ENCODE measurements around the gene TIGD6. TPM values are rescaled to one million over a fixed set of nuclear protein-coding genes. Genes with fewer than 3 reads are reported as not detected.
A peak's percentile ranks its signal among the peaks of the same experiment; 100 is the strongest.

The TIGD6 gene
- total RNA-seq, 2 donors from 2014 or later, result 2.1 to 3.0 TPM

DNA sequence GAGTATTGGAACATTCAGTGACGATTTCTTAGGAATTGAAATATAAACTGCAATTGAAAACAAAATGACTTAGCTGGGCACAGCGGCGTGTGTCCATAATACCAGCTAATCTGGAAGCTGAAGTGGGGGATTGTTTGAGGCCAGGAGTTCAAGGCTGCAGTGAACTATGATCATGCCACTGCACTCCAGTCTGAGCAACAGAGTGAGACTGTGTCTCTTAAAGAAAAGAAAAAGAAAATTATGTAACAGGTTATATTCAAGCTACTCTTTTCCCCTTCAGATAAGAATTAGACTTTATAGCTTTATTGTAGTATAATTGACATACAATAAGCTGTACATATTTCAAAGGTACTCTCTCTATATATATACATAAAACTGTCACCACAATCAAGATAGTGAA lies 33.5 kb downstream of the TIGD6 start:
- DNase-seq, result no peak
- Histone ChIP-seq H3K4me3 (no peak overlapping the region), H3K4me1 (peaks cover under 1% of the 10 kb centered on the region), H3K9me3 (no peaks in the 10 kb centered on the region), H3K27ac (no peak overlapping the region), H3K36me3 (replicated peaks in 1 of 2; ENCODE audit: insufficient read depth in 1 of 2, low read depth in 2 of 2) (no peaks in the 10 kb centered on the region), H3K27me3 (no peaks in the 10 kb centered on the region)
- intact Hi-C loops (cut with DNase I), result no loop called here
- no peak for ATAC-seq
- WGBS, 2 donors, result 58 to 64% methylated on average over 3 of the region's 3 CpGs
- TF ChIP-seq, protein P1, sequence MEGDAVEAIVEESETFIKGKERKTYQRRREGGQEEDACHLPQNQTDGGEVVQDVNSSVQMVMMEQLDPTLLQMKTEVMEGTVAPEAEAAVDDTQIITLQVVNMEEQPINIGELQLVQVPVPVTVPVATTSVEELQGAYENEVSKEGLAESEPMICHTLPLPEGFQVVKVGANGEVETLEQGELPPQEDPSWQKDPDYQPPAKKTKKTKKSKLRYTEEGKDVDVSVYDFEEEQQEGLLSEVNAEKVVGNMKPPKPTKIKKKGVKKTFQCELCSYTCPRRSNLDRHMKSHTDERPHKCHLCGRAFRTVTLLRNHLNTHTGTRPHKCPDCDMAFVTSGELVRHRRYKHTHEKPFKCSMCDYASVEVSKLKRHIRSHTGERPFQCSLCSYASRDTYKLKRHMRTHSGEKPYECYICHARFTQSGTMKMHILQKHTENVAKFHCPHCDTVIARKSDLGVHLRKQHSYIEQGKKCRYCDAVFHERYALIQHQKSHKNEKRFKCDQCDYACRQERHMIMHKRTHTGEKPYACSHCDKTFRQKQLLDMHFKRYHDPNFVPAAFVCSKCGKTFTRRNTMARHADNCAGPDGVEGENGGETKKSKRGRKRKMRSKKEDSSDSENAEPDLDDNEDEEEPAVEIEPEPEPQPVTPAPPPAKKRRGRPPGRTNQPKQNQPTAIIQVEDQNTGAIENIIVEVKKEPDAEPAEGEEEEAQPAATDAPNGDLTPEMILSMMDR (IDR thresholded peaks at IDR 0.05), result no peak
- TF ChIP-seq POLR2A (IDR thresholded peaks at IDR 0.05), result no peak

DNA sequence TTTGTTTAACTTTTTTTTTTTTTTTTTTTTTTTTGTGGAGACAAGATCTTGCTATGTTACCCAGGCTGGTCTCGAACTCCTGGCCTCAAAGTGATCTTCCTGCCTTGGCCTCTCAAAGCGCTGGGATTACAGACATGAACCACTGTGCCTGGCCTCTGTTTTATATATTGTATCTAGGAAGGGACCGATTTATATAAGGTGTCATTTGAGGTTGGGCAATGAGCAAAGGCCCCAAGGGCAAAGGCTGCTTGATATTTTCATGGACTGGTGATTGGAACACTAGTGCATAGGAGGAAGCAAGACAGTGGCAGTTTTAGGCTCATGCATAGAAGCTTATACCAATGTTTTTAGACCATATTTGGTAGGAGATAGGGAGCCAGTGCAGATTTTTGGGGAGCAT lies 36.7 kb downstream of the TIGD6 start:
- Histone ChIP-seq H3K9me3 (no peaks in the 10 kb centered on the region), H3K36me3 (replicated peaks in 1 of 2; ENCODE audit: insufficient read depth in 1 of 2, low read depth in 2 of 2) (no peaks in the 10 kb centered on the region), H3K4me3 (no peak overlapping the region), H3K27ac (no peak overlapping the region), H3K4me1 (peaks cover 18% of the 10 kb centered on the region), H3K27me3 (no peaks in the 10 kb centered on the region)
- intact Hi-C loops (cut with DNase I), result no loop called here
- no peak for DNase-seq
- no peak for ATAC-seq
- 90 to 100% methylated on average over 3 of the region's 3 CpGs for WGBS, 2 donors
- TF ChIP-seq POLR2A (IDR thresholded peaks at IDR 0.05), result no peak
- TF ChIP-seq, protein P1 (IDR thresholded peaks at IDR 0.05), result no peak

DNA sequence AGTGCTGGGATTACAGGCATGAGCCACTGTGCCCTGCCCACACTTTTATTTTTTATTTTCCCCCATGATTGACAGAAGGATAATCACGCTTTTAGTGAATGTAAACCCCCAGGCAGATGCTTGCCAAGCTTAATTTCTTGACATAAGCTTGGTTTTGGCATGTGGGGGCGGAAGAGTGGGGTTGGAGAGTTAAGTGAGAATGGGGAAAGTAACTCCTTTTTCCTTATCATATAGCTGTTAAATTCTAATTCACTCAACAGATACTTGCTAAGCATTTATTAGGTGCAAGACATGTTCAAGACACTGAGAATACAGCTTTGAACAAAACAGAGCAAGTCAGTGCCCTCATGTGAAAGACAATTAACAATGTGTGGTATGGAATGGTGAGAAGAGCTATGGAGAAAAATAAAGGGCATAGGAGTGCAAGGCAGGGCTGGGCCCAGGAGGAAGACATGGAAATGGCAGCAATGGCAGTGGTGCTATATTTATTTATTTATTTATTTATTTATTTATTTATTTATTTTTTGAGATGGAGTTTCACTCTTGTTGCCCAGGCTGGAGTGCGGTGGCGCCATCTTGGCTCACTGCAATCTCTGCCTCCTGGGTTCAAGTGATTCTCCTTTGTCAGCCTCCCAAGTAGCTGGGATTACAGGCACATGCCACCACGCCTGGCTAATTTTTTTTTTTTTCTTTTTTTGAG lies 37.7 kb downstream of the TIGD6 start:
- no peak for DNase-seq
- H3K27me3 ChIP-seq, result no peaks in the 10 kb centered on the region
- no peak overlapping the region for H3K27ac ChIP-seq
- no peaks in the 10 kb centered on the region for H3K9me3 ChIP-seq
- WGBS, 2 donors, result 90 to 92% methylated on average over 5 of the region's 5 CpGs
- peaks cover 18% of the 10 kb centered on the region for H3K4me1 ChIP-seq
- H3K36me3 ChIP-seq (replicated peaks in 1 of 2; ENCODE audit: insufficient read depth in 1 of 2, low read depth in 2 of 2), result no peaks in the 10 kb centered on the region
- intact Hi-C loops (cut with DNase I), result no loop called here
- no peak overlapping the region for H3K4me3 ChIP-seq
- no peak for ATAC-seq
- TF ChIP-seq, protein P1 (IDR thresholded peaks at IDR 0.05), result no peak
- no peak for TF ChIP-seq POLR2A (IDR thresholded peaks at IDR 0.05)

DNA sequence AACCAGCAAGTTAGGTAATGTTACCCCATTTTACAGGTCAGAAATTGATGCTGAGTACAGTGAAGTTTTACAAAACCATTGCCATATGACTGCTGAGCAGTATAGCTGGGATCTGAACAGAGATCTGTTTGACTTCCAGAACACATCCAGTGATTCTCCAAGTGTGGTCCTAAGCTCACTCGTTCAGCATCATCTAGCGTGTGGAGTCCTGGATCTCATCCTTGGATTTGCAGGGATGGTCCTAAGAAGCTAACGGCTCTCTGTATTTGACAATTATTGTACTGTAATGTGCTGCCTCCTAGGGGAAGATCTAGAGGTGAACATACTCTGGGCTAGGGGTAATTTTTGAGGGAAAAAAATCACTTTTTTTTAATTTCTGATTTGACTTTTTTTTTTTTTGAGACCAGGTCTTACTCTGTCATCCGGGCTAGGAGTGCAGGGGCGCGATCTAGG lies 38.5 kb downstream of the TIGD6 start:
- Histone ChIP-seq H3K27me3 (no peaks in the 10 kb centered on the region), H3K4me1 (peaks cover 18% of the 10 kb centered on the region), H3K9me3 (no peaks in the 10 kb centered on the region), H3K36me3 (replicated peaks in 1 of 2; ENCODE audit: insufficient read depth in 1 of 2, low read depth in 2 of 2) (no peaks in the 10 kb centered on the region), H3K27ac (no peak overlapping the region), H3K4me3 (no peak overlapping the region)
- TF ChIP-seq POLR2A (IDR thresholded peaks at IDR 0.05), result no peak
- TF ChIP-seq, protein P1 (IDR thresholded peaks at IDR 0.05), result peak in 5 of 7 experiments; percentile 20 to 35 (median 24)
- DNase-seq, result no peak
- intact Hi-C loops (cut with DNase I), result no loop called here
- 66 to 78% methylated on average over 5 to 6 of the region's 6 CpGs for WGBS, 2 donors
- ATAC-seq, result no peak

DNA sequence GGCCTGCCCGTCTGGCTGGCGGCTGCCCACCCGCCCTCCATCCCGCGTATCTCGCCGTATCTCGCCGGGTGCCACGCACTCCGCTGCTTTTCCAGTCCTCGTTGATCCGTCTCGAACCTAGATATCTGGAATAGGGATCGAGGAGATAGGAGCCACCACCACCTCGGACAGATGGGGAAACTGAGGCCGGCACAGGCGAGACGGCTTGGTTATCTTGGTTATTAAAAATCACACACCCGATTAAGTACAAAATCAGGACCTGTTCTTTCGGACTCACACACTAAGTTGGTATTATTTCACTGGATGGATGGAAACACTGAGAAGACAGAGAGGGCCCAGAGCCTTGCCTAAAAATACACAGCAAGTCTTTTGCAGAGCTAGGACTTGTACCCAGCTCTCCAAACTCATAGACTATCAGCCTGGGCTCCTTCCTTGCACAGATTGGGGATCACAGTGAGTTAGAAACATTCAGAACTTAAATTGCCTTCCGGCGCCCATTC lies 39.2 kb downstream of the TIGD6 start:
- Histone ChIP-seq H3K4me3 (peak overlapping the region; percentile 45 to 79), H3K27me3 (no peaks in the 10 kb centered on the region), H3K4me1 (peaks cover 18% of the 10 kb centered on the region), H3K27ac (peak overlapping the region; percentile 8 to 91 (median 80)), H3K36me3 (replicated peaks in 1 of 2; ENCODE audit: insufficient read depth in 1 of 2, low read depth in 2 of 2) (no peaks in the 10 kb centered on the region), H3K9me3 (no peaks in the 10 kb centered on the region)
- ATAC-seq, result peak; percentile 5
- TF ChIP-seq POLR2A (IDR thresholded peaks at IDR 0.05), result no peak
- TF ChIP-seq, protein P1 (IDR thresholded peaks at IDR 0.05), result peak in 1 of 7 experiments; percentile 1
- intact Hi-C loops (cut with DNase I), result no loop called here
- no peak for DNase-seq
- 9 to 12% methylated on average over 23 of the region's 23 CpGs for WGBS, 2 donors
